B cell (primary cell): ENCODE results near the gene C6orf47. TPM values are rescaled to one million over a fixed set of nuclear protein-coding genes. Genes with fewer than 3 reads are reported as not detected.

Experiments
- ATAC-seq: fragments of 200-7000 bp; cut with Tn5 transposase; one replicate; pipeline ENCODE4 v1.10.0; 2021; ENCODE audit warnings: low read depth, mild to moderate bottlenecking, moderate number of reproducible peaks, moderate library complexity
- CTCF ChIA-PET: fragments of 350-600 bp; sonication (Branson Sonifier 250); formaldehyde crosslinking; loops from one replicate; lab custom pipeline; 2021; ENCODE audit warnings: antibody characterized with exemption, inconsistent platforms; lab: Charles Lee
- POLR2A ChIA-PET: fragments of 350-600 bp; sonication (Branson Sonifier 250); formaldehyde crosslinking; loops from one replicate; lab custom pipeline; 2021; ENCODE audit warnings: antibody characterized with exemption; lab: Charles Lee
- DNase-seq: peaks from one replicate; pipeline ENCODE4 v3.0.0; 2013
- H2AFZ ChIP-seq: 2 replicates; pipeline ENCODE4 v1.6.1; 2012; ENCODE audit warnings: mild to moderate bottlenecking, low read depth, low read length; ENCODE audit not compliant: insufficient read depth, poor library complexity, severe bottlenecking
- H3K27ac ChIP-seq, 2 donors: 1 replicate in 1 of 2; 2 replicates in 1 of 2; pipeline ENCODE4 v1.5.1; 2012 to 2013; ENCODE audit warnings: low read length in 2 of 2, mild to moderate bottlenecking in 2 of 2, moderate library complexity in 1 of 2
- H3K27me3 ChIP-seq, 4 experiments: fragments of 200-600 bp in 1 of 4; sonication (generic) in 1 of 4; replicated peaks in 1 of 4; 1 replicate in 2 of 4; 2 replicates in 2 of 4; pipeline versions ENCODE4 v1.6.1 to v1.7.0; 2013 to 2016; ENCODE audit warnings: low read length in 3 of 4, mild to moderate bottlenecking in 2 of 4, mixed read lengths in 1 of 4, moderate library complexity in 1 of 4; ENCODE audit not compliant: insufficient read depth in 4 of 4, control insufficient read depth in 3 of 4; ENCODE audit errors: control extremely low read depth in 1 of 4
- H3K36me3 ChIP-seq, 2 experiments: replicated peaks in 1 of 2; 1 replicate in 1 of 2; 2 replicates in 1 of 2; pipeline versions ENCODE4 v1.6.1 to v1.7.1; 2013; ENCODE audit warnings: low read length in 1 of 2; ENCODE audit not compliant: insufficient read depth in 2 of 2, control insufficient read depth in 1 of 2; ENCODE audit errors: control extremely low read depth in 1 of 2, extremely low read depth in 1 of 2
- H3K4me1 ChIP-seq, 2 donors: fragments of 200-600 bp in 1 of 2; sonication (generic) in 1 of 2; 1 replicate in 1 of 2; 2 replicates in 1 of 2; pipeline versions ENCODE4 v1.5.1 to v1.6.1; 2013 to 2017; ENCODE audit warnings: low read length in 2 of 2; ENCODE audit not compliant: control insufficient read depth in 2 of 2, insufficient read depth in 2 of 2
- H3K4me2 ChIP-seq: replicated peaks from 2 replicates; pipeline ENCODE3; 2012; ENCODE audit warnings: mild to moderate bottlenecking, low read depth, low read length; ENCODE audit not compliant: poor library complexity, severe bottlenecking
- H3K4me3 ChIP-seq, 5 experiments: fragments of 200-600 bp in 1 of 5; sonication (generic) in 1 of 5; 1 replicate in 3 of 5; 2 replicates in 2 of 5; pipeline versions ENCODE4 v1.5.1 to v1.7.0; 2011 to 2016; ENCODE audit warnings: low read length in 4 of 5, mild to moderate bottlenecking in 4 of 5, low read depth in 2 of 5, control low read depth in 1 of 5, moderate library complexity in 1 of 5; ENCODE audit not compliant: insufficient read depth in 1 of 5; ENCODE audit errors: control extremely low read depth in 1 of 5, extremely low read depth in 1 of 5
- H3K79me2 ChIP-seq: fragments of 200-600 bp; sonication (generic); one replicate; pipeline ENCODE4 v1.6.0; 2016; ENCODE audit warnings: low read length; ENCODE audit not compliant: control insufficient read depth, insufficient read depth
- H3K9ac ChIP-seq: fragments of 200-600 bp; sonication (generic); 2 replicates; pipeline ENCODE4 v1.6.1; 2017; ENCODE audit warnings: mild to moderate bottlenecking, low read length, moderate library complexity
- H3K9me3 ChIP-seq, 3 donors: one replicate each; pipeline versions ENCODE4 v1.6.1 to v1.7.1; 2013; ENCODE audit warnings: low read length in 2 of 3; ENCODE audit not compliant: control insufficient read depth in 2 of 3, insufficient read depth in 1 of 3; ENCODE audit errors: control extremely low read depth in 1 of 3
- H4K20me1 ChIP-seq: 2 replicates; pipeline ENCODE4 v1.6.0; 2012; ENCODE audit warnings: mild to moderate bottlenecking, low read length; ENCODE audit not compliant: insufficient read depth, control insufficient read depth, poor library complexity, severe bottlenecking
- H3K27ac Mint-ChIP-seq: one replicate; pipeline ENCODE4 v1.8.0; 2021; ENCODE audit warnings: mixed read lengths
- H3K27me3 Mint-ChIP-seq: one replicate; pipeline ENCODE4 v1.8.0; 2021; ENCODE audit warnings: mixed read lengths
- H3K4me1 Mint-ChIP-seq: one replicate; pipeline ENCODE4 v1.8.0; 2021; ENCODE audit warnings: mixed read lengths
- H3K4me3 Mint-ChIP-seq: one replicate; pipeline ENCODE4 v1.8.0; 2021; ENCODE audit warnings: mixed read lengths
- H3K9me3 Mint-ChIP-seq: one replicate; pipeline ENCODE4 v1.8.0; 2022; ENCODE audit warnings: mixed read lengths; ENCODE audit not compliant: insufficient read depth
- CTCF ChIP-seq: fragments of 200-600 bp; IDR thresholded peaks from one replicate; pipeline ENCODE4 v1.8.0; 2022; ENCODE audit warnings: antibody characterized with exemption, mild to moderate bottlenecking
- EZH2 ChIP-seq: IDR thresholded peaks from 2 replicates; pipeline ENCODE4 v1.6.1; 2012; ENCODE audit warnings: borderline replicate concordance, low read depth, mild to moderate bottlenecking, moderate library complexity, low read length; ENCODE audit not compliant: insufficient read depth, poor library complexity, severe bottlenecking
- WGBS: methylation state at CpG from one replicate; pipeline ENCODE4 v1.1.5; 2013; ENCODE audit warnings: missing lambda C conversion rate; ENCODE audit not compliant: insufficient coverage; 5-methylcytosine and 5-hydroxymethylcytosine counted together
- intact Hi-C: fragments of 100-400 bp; cut with micrococcal nuclease; formaldehyde crosslinking; loops from one replicate; pipeline ENCODE4 v1.10.0; 2022
- polyA plus RNA-seq: library from polyadenylated mRNA; depleted of rRNA; stranded (reverse); fragments of >200 nt; gene quantifications from 2 replicates; pipeline ENCODE4 v1.2.3, GENCODE V29; 2012
- total RNA-seq, 2 donors: library from RNA; stranded (reverse); fragments of 120-200 nt in 1 of 2; gene quantifications; 1 replicate in 1 of 2; 2 replicates in 1 of 2; pipeline versions ENCODE4 v1.2.3 to v1.2.4, GENCODE V29; 2013 to 2022

The C6orf47 gene
- total and polyA plus RNA-seq, 2 donors (not counting 1 experiment from before 2014, with no cell fraction given): 7.6 to 34.0 TPM

GRCh38 chr6:31634969-31635575, 25.5 kb downstream of the C6orf47 start:
- TF ChIP-seq EZH2 (no peak), CTCF (no peak)

GRCh38 chr6:31634131-31634530, 26.4 kb downstream of the C6orf47 start:
- ATAC-seq: no peak
- Histone ChIP-seq H3K9ac (no peak overlapping the region), H3K36me3 (peaks cover 7 to 87% of the 10 kb centered on the region in 2 experiments), H3K27ac (no peak overlapping the region), H3K4me1 (no peaks in the 10 kb centered on the region), H3K27me3 (no peaks in the 10 kb centered on the region), H3K79me2 (peaks cover 6% of the 10 kb centered on the region), H4K20me1 (peaks cover 34% of the 10 kb centered on the region), H3K4me3 (no peak overlapping the region), H2AFZ (no peak overlapping the region), H3K4me2 (no peak overlapping the region), H3K9me3 (no peaks in the 10 kb centered on the region)
- no peaks in the 10 kb centered on the region for H3K4me1 Mint-ChIP-seq
- ChIA-PET POLR2A (interaction anchor here (2.0 kb wide), 1 partner anchor 18 kb away, joined by 6 read pairs; the partner anchor contains the start of gene BAG6), CTCF (interaction anchor here (1.1 to 1.4 kb wide), 2 partner anchors 36 to 83 kb away, joined by 3 to 4 read pairs; no protein-coding TSS in a partner anchor)
- TF ChIP-seq EZH2 (no peak), CTCF (no peak)
- no peak for DNase-seq
- 100% methylated on average over 1 of the region's 3 CpGs for WGBS
- no peaks in the 10 kb centered on the region for H3K9me3 Mint-ChIP-seq
- intact Hi-C loops: no loop called here
- H3K4me3 Mint-ChIP-seq: no peak overlapping the region
- H3K27ac Mint-ChIP-seq: no peak overlapping the region
- H3K27me3 Mint-ChIP-seq: no peaks in the 10 kb centered on the region

More at GRCh38 chr6:31634969-31635575, 25.5 kb downstream of the C6orf47 start:
- no peak for ATAC-seq
- Mint-ChIP-seq H3K4me3 (no peak overlapping the region), H3K4me1 (no peaks in the 10 kb centered on the region), H3K27ac (no peak overlapping the region), H3K27me3 (no peaks in the 10 kb centered on the region), H3K9me3 (no peaks in the 10 kb centered on the region)
- no peak for DNase-seq
- Histone ChIP-seq H3K79me2 (peaks cover 6% of the 10 kb centered on the region), H4K20me1 (peaks cover 27% of the 10 kb centered on the region), H3K9me3 (no peaks in the 10 kb centered on the region), H3K9ac (no peak overlapping the region), H2AFZ (no peak overlapping the region), H3K36me3 (peaks cover 11 to 90% of the 10 kb centered on the region in 2 experiments), H3K4me2 (no peak overlapping the region), H3K4me1 (no peaks in the 10 kb centered on the region), H3K27me3 (no peaks in the 10 kb centered on the region), H3K4me3 (no peak overlapping the region), H3K27ac (no peak overlapping the region)
- WGBS: 86% methylated on average over 11 of the region's 11 CpGs
- ChIA-PET CTCF (interaction anchor here (0.8 to 1.1 kb wide), 2 partner anchors 36 to 84 kb away, joined by 3 to 5 read pairs; no protein-coding TSS in a partner anchor), POLR2A (interaction anchor here (2.0 kb wide), 1 partner anchor 17 kb away, joined by 6 read pairs; the partner anchor contains the start of gene BAG6)
- intact Hi-C loops: no loop called here
